PC-9 (cell line): ENCODE measurements around the gene TGM1. TPM values are rescaled to one million over a fixed set of nuclear protein-coding genes. Genes with fewer than 3 reads are reported as not detected.
"Not testable (repeated sequence)": the region's sequence is repeated elsewhere in the genome, so short reads cannot be mapped to it uniquely, and the experiment has no call there.

ENCODE experiments used
- BruUV-seq: library from RNA; stranded (reverse); fragments of 400-500 nt; replicated peaks from 2 replicates; lab custom pipeline; 2021; lab: Mats Ljungman, UMichigan
- CTCF ChIA-PET: fragments of 300-600 bp; sonication (Branson Sonifier 250); formaldehyde crosslinking; loops from one replicate; lab custom pipeline; 2022; ENCODE audit warnings: antibody characterized with exemption; lab: Charles Lee
- POLR2A ChIA-PET: fragments of 300-600 bp; sonication (Branson Sonifier 250); formaldehyde crosslinking; loops from one replicate; lab custom pipeline; 2022; ENCODE audit warnings: antibody characterized with exemption; ENCODE audit not compliant: unreplicated experiment; lab: Charles Lee
- DNase-seq, 2 experiments: peaks; one replicate each; pipeline versions ENCODE4 v3.0.0 to v3.0.0-alpha.2; 2015 to 2022; ENCODE audit warnings: mixed read lengths in 1 of 2
- H2AFZ ChIP-seq: fragments of 200-600 bp; sonication (generic); 2 replicates; pipeline ENCODE4 v1.8.1; 2017; ENCODE audit warnings: antibody characterized with exemption
- H3F3A ChIP-seq: fragments of 200-600 bp; sonication (generic); 2 replicates; pipeline ENCODE4 v1.8.1; 2017; ENCODE audit warnings: antibody characterized with exemption, mild to moderate bottlenecking, low read depth; ENCODE audit not compliant: insufficient read depth
- H3K27ac ChIP-seq: fragments of 200-600 bp; sonication (generic); 2 replicates; pipeline ENCODE4 v1.6.1; 2016; ENCODE audit warnings: mixed run types
- H3K27me3 ChIP-seq: fragments of 200-600 bp; sonication (generic); 2 replicates; pipeline ENCODE4 v1.6.1; 2016; ENCODE audit warnings: low read depth, mixed run types; ENCODE audit not compliant: insufficient read depth
- H3K36me3 ChIP-seq: fragments of 200-600 bp; sonication (generic); 2 replicates; pipeline ENCODE4 v1.6.1; 2016; ENCODE audit warnings: low read depth, mixed run types
- H3K4me1 ChIP-seq: fragments of 200-600 bp; sonication (generic); replicated peaks from 2 replicates; pipeline ENCODE4 v1.6.1; 2016; ENCODE audit warnings: mixed run types; ENCODE audit not compliant: insufficient read depth
- H3K4me2 ChIP-seq: fragments of 200-600 bp; sonication (generic); 2 replicates; pipeline ENCODE4 v1.6.1; 2017; ENCODE audit warnings: mixed run types
- H3K4me3 ChIP-seq: fragments of 200-600 bp; sonication (generic); 2 replicates; pipeline ENCODE4 v1.6.1; 2016; ENCODE audit warnings: mixed run types
- H3K79me2 ChIP-seq: fragments of 200-600 bp; sonication (generic); 2 replicates; pipeline ENCODE4 v1.6.1; 2017; ENCODE audit warnings: low read depth, mixed run types
- H3K9me2 ChIP-seq: fragments of 200-600 bp; sonication (generic); 2 replicates; pipeline ENCODE4 v1.8.1; 2017; ENCODE audit warnings: mild to moderate bottlenecking; ENCODE audit not compliant: insufficient read depth
- H3K9me3 ChIP-seq: fragments of 200-600 bp; sonication (generic); 2 replicates; pipeline ENCODE4 v1.8.1; 2016; ENCODE audit warnings: low read depth; ENCODE audit not compliant: insufficient read depth
- H4K20me1 ChIP-seq: fragments of 200-600 bp; sonication (generic); 2 replicates; pipeline ENCODE4 v1.8.1; 2017; ENCODE audit not compliant: insufficient read depth
- CTCF ChIP-seq: fragments of 200-600 bp; sonication (generic); conservative IDR thresholded peaks from 2 replicates; pipeline ENCODE4 v1.6.1; 2017; ENCODE audit warnings: mixed run types, antibody characterized with exemption, mild to moderate bottlenecking, moderate library complexity
- EZH2 ChIP-seq: fragments of 200-600 bp; sonication (generic); IDR thresholded peaks from 2 replicates; pipeline ENCODE4 v1.8.0; 2017; ENCODE audit warnings: antibody characterized with exemption, low read depth
- intact Hi-C: fragments of 100-400 bp; cut with micrococcal nuclease; formaldehyde crosslinking; loops from one replicate; pipeline ENCODE4 v1.10.0; 2022; ENCODE audit not compliant: unreplicated experiment
- total RNA-seq: library from RNA; stranded (reverse); gene quantifications from 2 replicates; pipeline ENCODE4 v1.2.3, GENCODE V29; 2021

The TGM1 gene
- total RNA-seq, 1 experiment from 2014 or later: 7.2 TPM

- H3K4me1 ChIP-seq: no peaks in the 10 kb centered on the region
- no peaks in the 10 kb centered on the region for H4K20me1 ChIP-seq
- H3K36me3 ChIP-seq: no peaks in the 10 kb centered on the region
- no peaks in the 10 kb centered on the region for H3K27me3 ChIP-seq
- peaks cover 3% of the 10 kb centered on the region for H3K79me2 ChIP-seq
- no peaks in the 10 kb centered on the region; the same call in 1 of the 2 replicates for H3K9me3 ChIP-seq
- ChIA-PET POLR2A (interaction anchor here (0.6 kb wide), 1 partner anchor 98 kb away, joined by 3 read pairs; no protein-coding TSS in a partner anchor), CTCF (no interaction called here)
- H3K9me2 ChIP-seq: no peaks in the 10 kb centered on the region
- H3K4me2 ChIP-seq: no peak overlapping the region
- no peak for DNase-seq
- no TSS peak for BruUV-seq
- no peaks in the 10 kb centered on the region for H3F3A ChIP-seq
- intact Hi-C loops: no loop called here
- H2AFZ ChIP-seq: no peak overlapping the region
- TF ChIP-seq CTCF (no peak), EZH2 (no peak)
- H3K4me3 ChIP-seq: no peak overlapping the region
- H3K27ac ChIP-seq: no peak overlapping the region
These were observed 56.5 kb downstream of the TGM1 start for GRCh38 chr14:24206260-24207103.

- BruUV-seq: no TSS peak
These were observed 58.5 kb downstream of the TGM1 start for GRCh38 chr14:24204163-24205146.

GRCh38 chr14:24203249-24203886, 59.6 kb downstream of the TGM1 start:
- DNase-seq, H3K36me3 ChIP-seq, POLR2A ChIA-PET, intact Hi-C loops, H3K4me1 ChIP-seq, H3F3A ChIP-seq, BruUV-seq, H3K4me2 ChIP-seq, H3K27ac ChIP-seq, H3K9me3 ChIP-seq, H3K4me3 ChIP-seq, H2AFZ ChIP-seq, H3K27me3 ChIP-seq, H3K9me2 ChIP-seq, H3K79me2 ChIP-seq, H4K20me1 ChIP-seq: not testable (repeated sequence)
- CTCF ChIA-PET: interaction anchor here (0.7 kb wide), 1 partner anchor 42 kb away, joined by 3 read pairs; the partner anchor contains the start of gene IRF9

More at GRCh38 chr14:24204163-24205146, 58.5 kb downstream of the TGM1 start:
- no peak overlapping the region for H3K27ac ChIP-seq
- no peaks in the 10 kb centered on the region for H3F3A ChIP-seq
- H3K27me3 ChIP-seq: no peaks in the 10 kb centered on the region
- H4K20me1 ChIP-seq: no peaks in the 10 kb centered on the region
- ChIA-PET CTCF (no interaction called here), POLR2A (no interaction called here)
- H3K4me1 ChIP-seq: no peaks in the 10 kb centered on the region
- no peak overlapping the region for H3K4me3 ChIP-seq
- H2AFZ ChIP-seq: no peak overlapping the region
- TF ChIP-seq EZH2 (no peak), CTCF (no peak)
- intact Hi-C loops: no loop called here
- no peak for DNase-seq
- H3K9me2 ChIP-seq: no peaks in the 10 kb centered on the region
- no peaks in the 10 kb centered on the region for H3K36me3 ChIP-seq
- no peak overlapping the region for H3K4me2 ChIP-seq
- H3K79me2 ChIP-seq: no peaks in the 10 kb centered on the region
- H3K9me3 ChIP-seq: no peaks in the 10 kb centered on the region; the same call in 1 of the 2 replicates

GRCh38 chr14:24202538-24202937, 60.4 kb downstream of the TGM1 start:
- POLR2A ChIA-PET, H3K79me2 ChIP-seq, DNase-seq, intact Hi-C loops, H4K20me1 ChIP-seq, CTCF ChIA-PET, H3K4me3 ChIP-seq, H3K9me2 ChIP-seq, H3K27ac ChIP-seq, H3F3A ChIP-seq, H3K9me3 ChIP-seq, H2AFZ ChIP-seq, BruUV-seq, H3K4me1 ChIP-seq, H3K27me3 ChIP-seq, H3K36me3 ChIP-seq, H3K4me2 ChIP-seq: not testable (repeated sequence)
